Measurements from ENCODE around the gene IFIT1B. TPM values are rescaled to one million over a fixed set of nuclear protein-coding genes. Genes with fewer than 3 reads are reported as not detected.
"Not testable (repeated sequence)": the region's sequence is repeated elsewhere in the genome, so short reads cannot be mapped to it uniquely, and the experiment has no call there.

The IFIT1B gene
- total RNA-seq, 2 donors from 2014 or later, result not detected

DNA sequence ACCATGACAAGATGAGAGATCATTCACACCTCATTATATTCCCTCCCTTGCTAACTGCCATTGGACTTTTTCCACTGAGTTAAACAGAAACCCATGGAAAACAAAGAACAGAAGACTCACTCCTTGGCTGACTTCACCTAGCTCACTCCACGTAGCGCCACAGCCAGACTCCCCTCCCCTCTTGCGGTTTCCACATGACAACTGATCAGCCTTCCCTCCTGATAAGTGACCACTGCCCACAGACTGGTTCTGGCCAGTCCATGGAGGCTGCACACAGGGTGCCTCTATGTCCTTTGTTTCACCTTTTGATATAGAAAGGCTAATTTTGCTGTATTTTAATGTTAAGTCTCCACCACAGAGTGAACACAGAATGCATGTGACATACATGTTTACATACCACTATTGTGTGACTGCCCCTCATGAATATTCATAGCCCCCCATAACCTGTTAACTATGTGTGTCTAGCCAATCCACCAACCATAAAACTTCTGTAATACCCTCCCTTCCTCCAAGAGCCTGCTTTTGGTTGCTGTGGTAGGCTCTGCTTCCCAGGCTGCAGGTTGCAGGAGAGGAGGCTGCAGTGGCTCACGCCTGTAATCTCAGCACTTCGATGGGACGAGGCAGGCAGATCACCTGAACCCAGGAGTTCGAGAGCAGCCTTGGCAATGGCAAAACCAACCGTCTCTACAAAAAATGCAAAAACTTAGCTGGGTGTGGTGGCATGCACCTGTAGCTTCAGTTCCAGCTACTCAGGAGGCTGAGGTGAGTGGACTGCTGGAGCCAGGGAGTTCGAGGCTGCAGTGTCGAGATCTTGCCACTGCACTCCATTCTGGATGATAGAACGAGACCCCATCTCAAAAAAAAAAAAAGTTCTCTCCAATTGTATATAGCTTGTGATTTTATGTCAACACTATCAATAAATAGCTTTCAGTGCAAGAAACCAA lies 26.5 kb downstream of the IFIT1B start:
- intact Hi-C loops (cut with DNase I, micrococcal nuclease), result no loop called here
- DNase-seq (no peak), ATAC-seq (peak; percentile 38)

DNA sequence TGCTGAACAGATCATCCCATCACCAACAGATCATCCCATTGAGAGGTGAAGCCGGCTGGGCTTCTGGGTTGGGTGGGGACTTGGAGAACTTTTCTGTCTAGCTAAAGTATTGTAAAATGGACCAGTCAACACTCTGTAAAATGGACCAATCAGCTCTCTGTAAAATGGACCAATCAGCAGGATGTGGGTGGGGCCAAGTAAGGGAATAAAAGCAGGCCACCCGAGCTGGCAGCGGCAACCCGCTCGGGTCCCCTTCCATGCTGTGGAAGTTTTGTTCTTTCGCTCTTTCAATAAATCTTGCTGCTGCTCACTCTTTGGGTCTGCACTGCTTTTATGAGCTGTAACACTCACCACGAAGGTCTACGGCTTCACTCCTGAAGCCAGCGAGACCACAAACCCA lies 28.3 kb downstream of the IFIT1B start:
- intact Hi-C loops (cut with DNase I, micrococcal nuclease); ATAC-seq; DNase-seq: not testable (repeated sequence)

DNA sequence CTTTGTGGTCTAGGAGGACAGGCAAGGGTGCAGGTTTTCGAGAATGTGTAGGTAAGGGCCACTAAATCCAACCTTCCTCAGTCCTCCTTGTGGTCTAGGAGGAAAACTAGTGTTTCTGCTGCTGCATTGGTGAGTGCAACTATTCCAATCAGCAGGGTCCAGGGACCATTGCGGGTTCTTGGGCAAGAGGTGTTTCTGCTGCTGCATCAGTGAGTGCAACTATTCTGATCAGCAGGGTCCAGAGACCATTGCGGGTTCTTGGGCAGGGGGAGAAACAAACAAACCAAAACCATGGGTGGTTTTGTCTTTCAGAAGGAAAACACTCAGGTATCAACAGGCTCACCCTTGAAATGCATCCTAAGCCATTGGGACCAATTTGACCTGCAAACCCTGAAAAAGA lies 29.9 kb downstream of the IFIT1B start:
- intact Hi-C loops (cut with DNase I, micrococcal nuclease); DNase-seq; ATAC-seq: not testable (repeated sequence)

GRCh38 chr10:89409282-89409681 lies 31.4 kb downstream of the IFIT1B start:
- intact Hi-C loops (cut with DNase I, micrococcal nuclease); DNase-seq; ATAC-seq: not testable (repeated sequence)

DNA sequence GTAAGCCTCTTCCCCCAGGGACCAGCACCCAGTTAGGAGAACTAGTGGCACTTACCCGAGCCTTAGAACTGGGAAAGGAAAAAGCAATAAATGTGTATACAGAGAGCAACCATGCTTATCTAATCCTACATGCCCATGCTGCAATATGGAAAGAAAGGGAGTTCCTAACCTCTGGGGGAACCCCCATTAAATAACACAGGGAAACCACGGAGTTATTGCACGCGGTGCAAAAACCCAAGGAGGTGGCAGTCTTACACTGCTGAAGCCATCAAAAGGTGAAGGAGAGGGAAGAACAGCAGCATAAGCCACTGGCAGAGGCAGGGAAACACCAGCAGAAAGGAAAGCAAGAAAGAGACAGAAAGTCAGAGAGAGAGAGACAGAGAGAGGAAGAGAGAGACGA lies 32.7 kb downstream of the IFIT1B start:
- DNase-seq; ATAC-seq; intact Hi-C loops (cut with DNase I, micrococcal nuclease): not testable (repeated sequence)

DNA sequence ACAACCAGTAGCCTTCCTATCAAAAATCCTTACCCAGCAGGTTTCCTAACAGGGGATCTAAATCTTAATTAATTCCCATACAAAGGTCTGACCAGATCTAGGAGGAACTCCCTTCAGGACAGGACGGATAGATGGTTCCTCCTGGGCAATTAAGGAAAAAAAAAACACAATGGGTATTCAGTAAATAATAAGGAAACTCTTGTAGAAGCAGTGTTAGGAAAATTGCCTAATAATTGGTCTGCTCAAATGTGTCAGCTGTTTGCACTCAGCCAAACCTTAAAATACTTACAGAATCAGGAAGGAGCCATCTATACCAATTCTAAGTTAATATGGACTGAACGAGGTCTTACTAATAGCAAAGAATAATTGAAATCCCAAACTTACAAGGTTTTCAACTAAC lies 33.3 kb downstream of the IFIT1B start:
- ATAC-seq; DNase-seq; intact Hi-C loops (cut with DNase I, micrococcal nuclease): not testable (repeated sequence)

DNA sequence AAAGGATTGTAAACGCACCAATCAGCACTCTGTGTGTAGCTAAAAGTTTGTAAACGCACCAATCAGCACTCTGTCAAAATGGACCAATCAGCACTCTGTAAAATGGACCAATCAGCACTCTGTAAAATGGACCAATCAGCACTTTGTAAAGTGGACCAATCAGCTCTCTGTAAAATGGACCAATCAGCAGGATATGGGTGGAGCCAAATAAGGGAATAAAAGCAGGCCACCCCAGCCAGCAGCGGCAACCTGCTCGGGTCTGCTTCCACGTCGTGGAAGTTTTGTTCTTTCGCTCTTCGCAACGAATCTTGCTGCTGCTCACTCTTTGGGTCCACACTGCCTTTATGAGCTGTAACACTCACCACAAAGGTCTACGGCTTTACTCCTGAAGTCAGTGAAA lies 34.4 kb downstream of the IFIT1B start:
- ATAC-seq; DNase-seq; intact Hi-C loops (cut with DNase I, micrococcal nuclease): not testable (repeated sequence)

DNA sequence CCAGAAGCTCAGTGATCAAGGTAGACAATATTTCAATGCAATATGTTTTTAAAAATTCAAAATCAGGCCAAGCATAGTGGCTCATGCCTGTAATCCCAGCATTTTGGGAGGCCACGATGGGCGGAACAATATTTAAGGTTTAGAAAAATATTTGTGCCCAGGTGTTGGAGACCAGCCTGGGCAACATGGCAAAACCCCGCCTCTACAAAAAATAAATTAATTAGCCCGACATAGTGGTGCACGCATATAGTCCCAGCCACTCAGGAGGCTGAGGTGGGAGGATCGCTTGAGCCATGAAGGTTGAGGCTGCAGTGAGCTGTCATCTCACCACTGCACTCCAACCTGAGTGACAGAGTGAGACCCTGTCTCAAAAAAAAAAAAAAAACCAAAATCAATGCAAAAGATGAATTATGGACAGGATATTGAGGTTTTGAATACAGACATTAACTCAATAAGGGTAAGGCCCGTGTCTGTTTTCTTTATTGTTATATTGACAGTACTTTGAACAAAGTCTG lies 35.6 kb downstream of the IFIT1B start:
- no peak for ATAC-seq
- intact Hi-C loops (cut with DNase I, micrococcal nuclease), result no loop called here
- no peak for DNase-seq

- intact Hi-C loops (cut with DNase I, micrococcal nuclease), result no loop called here
- ATAC-seq (peak; percentile 86), DNase-seq (peak; percentile 53 to 77)
These were observed 36.5 kb downstream of the IFIT1B start, which contains the start of gene IFIT5 for GRCh38 chr10:89414146-89414878. IFIT5 (plus strand) TSS chr10:89414568; CDS start chr10:89414799, 231 bp downstream.

GRCh38 chr10:89414879-89415821 lies 37.3 kb downstream of the IFIT1B start:
- ATAC-seq (peak; percentile 72), DNase-seq (peak; percentile 38 to 53)
- intact Hi-C loops (cut with DNase I, micrococcal nuclease), result no loop called here

DNA sequence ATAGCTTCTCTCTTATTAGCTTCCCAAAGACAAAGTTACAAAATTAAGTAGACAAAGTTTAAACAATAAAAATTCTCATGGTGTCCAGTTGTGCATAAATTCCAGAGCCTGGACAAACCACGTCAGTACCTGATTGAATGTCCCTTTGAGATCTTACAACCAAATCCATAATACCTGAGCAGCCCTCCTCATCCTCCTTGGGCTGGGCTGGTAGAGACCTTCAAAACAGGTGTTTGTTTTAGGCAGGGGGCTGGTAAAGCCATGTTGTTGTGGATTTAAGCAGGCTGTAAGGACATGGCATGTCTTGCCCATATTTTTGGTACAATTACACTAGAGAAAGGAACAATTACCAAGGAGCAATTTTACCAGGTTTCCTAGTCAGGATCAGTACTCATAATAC lies 38.6 kb downstream of the IFIT1B start:
- no peak for DNase-seq
- ATAC-seq, result no peak
- intact Hi-C loops (cut with DNase I, micrococcal nuclease), result no loop called here

- intact Hi-C loops (cut with DNase I, micrococcal nuclease), result no loop called here
- no peak for ATAC-seq
- DNase-seq, result no peak
These were observed 41.7 kb downstream of the IFIT1B start for GRCh38 chr10:89419548-89419947.

GRCh38 chr10:89421018-89421476 lies 43.2 kb downstream of the IFIT1B start:
- DNase-seq (no peak), ATAC-seq (no peak)
- intact Hi-C loops (cut with DNase I, micrococcal nuclease), result loop anchor here in 1 of 2 donors (10.0 kb wide), 1 partner anchor 284 kb away; the partner anchor contains the start of gene KIF20B

DNA sequence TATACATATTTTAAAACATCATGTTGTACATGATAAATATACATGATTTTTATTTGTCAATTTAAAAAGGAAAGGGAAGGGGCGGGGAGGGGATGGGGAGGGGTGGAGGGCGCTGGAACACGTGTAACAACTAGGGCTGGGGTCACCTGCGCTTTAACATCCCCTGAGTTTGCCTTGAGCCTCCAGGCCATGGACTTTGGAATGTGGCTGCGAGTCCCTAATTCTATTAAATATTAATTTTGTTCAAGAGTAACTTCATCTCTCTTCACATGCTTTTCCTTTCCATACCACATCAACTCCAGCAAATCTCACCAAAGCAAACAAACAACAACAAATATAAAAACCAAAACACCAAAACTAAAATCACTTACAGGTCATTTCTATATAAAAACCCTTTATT lies 47.1 kb downstream of the IFIT1B start:
- intact Hi-C loops (cut with DNase I, micrococcal nuclease), result loop anchor here (5.0 to 10.0 kb wide), 2 partner anchors 137 to 280 kb away; partner anchors contain the start of gene KIF20B (in 1 of the 2)
- ATAC-seq (no peak), DNase-seq (no peak)

- intact Hi-C loops (cut with DNase I, micrococcal nuclease), result loop anchor here (5.0 to 10.0 kb wide), 2 partner anchors 136 to 278 kb away; partner anchors contain the start of gene KIF20B (in 1 of the 2)
- no peak for DNase-seq
- peak; percentile 76 for ATAC-seq
These were observed 48.5 kb downstream of the IFIT1B start for GRCh38 chr10:89426230-89426868.

GRCh38 chr10:89427629-89428028 lies 49.8 kb downstream of the IFIT1B start:
- no peak for DNase-seq
- no peak for ATAC-seq
- intact Hi-C loops (cut with DNase I, micrococcal nuclease), result loop anchor here (5.0 to 10.0 kb wide), 2 partner anchors 135 to 277 kb away; partner anchors contain the start of gene KIF20B (in 1 of the 2)

DNA sequence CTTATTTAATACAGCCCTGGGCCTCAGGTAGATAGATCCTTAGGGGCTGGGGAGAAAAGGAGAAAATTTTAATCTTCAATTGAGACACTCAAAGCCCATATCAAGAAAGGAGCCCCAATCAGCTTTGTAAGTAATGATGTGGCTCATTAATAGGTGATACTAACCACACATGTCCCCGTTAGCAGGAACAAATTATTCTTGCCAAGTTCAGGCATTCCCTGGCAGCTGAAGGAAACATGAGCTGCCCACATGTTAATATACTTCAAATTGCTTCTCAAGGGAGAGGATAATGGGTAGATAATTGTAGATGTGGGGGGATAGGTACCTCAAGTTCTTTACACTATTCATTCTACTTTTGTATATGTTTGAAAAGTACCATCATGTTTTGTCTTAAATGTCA lies 51.0 kb downstream of the IFIT1B start:
- intact Hi-C loops (cut with DNase I, micrococcal nuclease), result loop anchor here (5.0 to 10.0 kb wide), 2 partner anchors 133 to 276 kb away; partner anchors contain the start of gene KIF20B (in 1 of the 2)
- no peak for ATAC-seq

More for the DNA sequence above, 51.0 kb downstream of the IFIT1B start:
- DNase-seq, result no peak

Measured in left colon (tissue), 2 donors.